ENCODE measurements around the gene PIP4K2A. TPM values are rescaled to one million over a fixed set of nuclear protein-coding genes. Genes with fewer than 3 reads are reported as not detected.

Gene PIP4K2A
- total RNA-seq, 1 experiment from 2014 or later = 21.4 TPM

DNA sequence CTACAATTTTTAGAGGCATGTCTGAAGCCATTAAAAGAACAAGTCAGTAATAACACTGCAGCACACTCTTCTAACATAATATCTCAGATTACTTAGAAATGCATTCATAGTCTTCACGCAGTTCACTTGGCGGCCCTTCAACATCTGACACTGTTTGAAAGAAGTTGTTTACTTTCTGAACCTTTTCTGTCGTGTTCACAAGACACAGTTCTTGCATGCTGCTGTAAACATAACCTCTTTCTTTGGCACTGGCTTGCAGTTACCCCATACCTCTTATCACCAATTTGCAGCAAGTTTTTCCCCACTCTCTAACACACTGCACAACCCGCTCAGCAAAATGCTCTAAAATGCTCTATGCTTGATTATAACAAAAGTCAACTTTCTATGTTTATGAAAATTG is 12.0 kb downstream of the PIP4K2A start:
- Histone ChIP-seq H3K27ac (no peak overlapping the region), H3K9me3 (ENCODE audit: insufficient read depth, low read depth) (no peaks in the 10 kb centered on the region), H3K27me3 (ENCODE audit: insufficient read depth, low read depth) (no peaks in the 10 kb centered on the region), H3K4me3 (no peak overlapping the region), H4K20me1 (ENCODE audit: insufficient read depth) (no peaks in the 10 kb centered on the region), H2AFZ (no peak overlapping the region), H3K79me2 (ENCODE audit: low read depth) (0 out of 2 replicates have a peak, but pooled peaks cover 22% of the 10 kb centered on the region), H3F3A (ENCODE audit: insufficient read depth, low read depth) (no peaks in the 10 kb centered on the region), H3K9me2 (ENCODE audit: insufficient read depth) (no peaks in the 10 kb centered on the region), H3K36me3 (ENCODE audit: low read depth) (no peaks in the 10 kb centered on the region), H3K4me1 (replicated peaks; ENCODE audit: insufficient read depth) (no peaks in the 10 kb centered on the region), H3K4me2 (no peak overlapping the region)
- ChIA-PET POLR2A (ENCODE audit: unreplicated experiment) (no interaction called here), CTCF (no interaction called here)
- intact Hi-C loops (cut with micrococcal nuclease; ENCODE audit: unreplicated experiment) = no loop called here
- no peak for DNase-seq
- BruUV-seq (replicated peaks) = no TSS peak
- TF ChIP-seq, protein P1, sequence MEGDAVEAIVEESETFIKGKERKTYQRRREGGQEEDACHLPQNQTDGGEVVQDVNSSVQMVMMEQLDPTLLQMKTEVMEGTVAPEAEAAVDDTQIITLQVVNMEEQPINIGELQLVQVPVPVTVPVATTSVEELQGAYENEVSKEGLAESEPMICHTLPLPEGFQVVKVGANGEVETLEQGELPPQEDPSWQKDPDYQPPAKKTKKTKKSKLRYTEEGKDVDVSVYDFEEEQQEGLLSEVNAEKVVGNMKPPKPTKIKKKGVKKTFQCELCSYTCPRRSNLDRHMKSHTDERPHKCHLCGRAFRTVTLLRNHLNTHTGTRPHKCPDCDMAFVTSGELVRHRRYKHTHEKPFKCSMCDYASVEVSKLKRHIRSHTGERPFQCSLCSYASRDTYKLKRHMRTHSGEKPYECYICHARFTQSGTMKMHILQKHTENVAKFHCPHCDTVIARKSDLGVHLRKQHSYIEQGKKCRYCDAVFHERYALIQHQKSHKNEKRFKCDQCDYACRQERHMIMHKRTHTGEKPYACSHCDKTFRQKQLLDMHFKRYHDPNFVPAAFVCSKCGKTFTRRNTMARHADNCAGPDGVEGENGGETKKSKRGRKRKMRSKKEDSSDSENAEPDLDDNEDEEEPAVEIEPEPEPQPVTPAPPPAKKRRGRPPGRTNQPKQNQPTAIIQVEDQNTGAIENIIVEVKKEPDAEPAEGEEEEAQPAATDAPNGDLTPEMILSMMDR (conservative IDR thresholded peaks at IDR 0.05) = no peak
- TF ChIP-seq EZH2 (IDR thresholded peaks at IDR 0.05; ENCODE audit: low read depth) = no peak

DNA sequence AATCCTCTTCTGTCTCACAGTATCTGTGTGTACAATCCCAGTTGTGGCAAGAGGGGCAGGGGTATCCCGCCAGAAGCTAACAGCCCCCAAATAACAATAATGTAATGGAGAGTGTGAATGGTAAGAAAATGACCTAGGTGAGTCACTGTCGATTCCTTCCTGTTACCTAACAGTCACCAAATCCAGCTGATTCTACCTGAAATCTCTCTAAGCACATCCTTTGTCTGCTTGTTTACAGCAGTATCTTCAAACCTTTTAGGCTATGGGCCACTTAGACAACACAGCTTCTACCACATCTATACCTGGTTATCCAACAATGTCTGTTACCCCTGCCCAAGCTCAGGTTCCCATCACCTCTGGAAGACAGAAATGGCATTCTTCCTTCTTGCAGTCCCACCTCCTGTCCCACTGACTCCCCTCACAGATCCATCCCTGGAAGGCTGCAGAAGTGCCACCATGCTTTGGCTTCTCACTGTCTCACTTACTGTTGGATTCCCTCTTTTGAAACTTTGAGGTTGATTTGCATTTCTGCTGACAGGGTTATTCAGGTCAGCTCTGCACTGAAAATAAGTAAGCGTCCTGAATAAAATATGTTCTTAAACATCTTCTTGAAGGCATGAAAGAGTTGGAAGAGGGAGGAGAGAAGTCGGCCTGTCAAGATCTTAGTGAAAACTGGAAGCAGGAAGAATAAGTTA is 13.1 kb downstream of the PIP4K2A start:
- BruUV-seq (replicated peaks) = no TSS peak
- H3K4me1 ChIP-seq (replicated peaks; ENCODE audit: insufficient read depth) = no peaks in the 10 kb centered on the region
- H3K36me3 ChIP-seq (ENCODE audit: low read depth) = no peaks in the 10 kb centered on the region
- no peaks in the 10 kb centered on the region for H3K27me3 ChIP-seq (ENCODE audit: insufficient read depth, low read depth)
- ChIA-PET CTCF (no interaction called here), POLR2A (ENCODE audit: unreplicated experiment) (no interaction called here)
- TF ChIP-seq, protein P1 (conservative IDR thresholded peaks at IDR 0.05) = no peak
- no peak for TF ChIP-seq EZH2 (IDR thresholded peaks at IDR 0.05; ENCODE audit: low read depth)
- H2AFZ ChIP-seq = no peak overlapping the region
- H3F3A ChIP-seq (ENCODE audit: insufficient read depth, low read depth) = no peaks in the 10 kb centered on the region
- no peak overlapping the region for H3K27ac ChIP-seq
- H4K20me1 ChIP-seq (ENCODE audit: insufficient read depth) = no peaks in the 10 kb centered on the region
- DNase-seq = no peak
- intact Hi-C loops (cut with micrococcal nuclease; ENCODE audit: unreplicated experiment) = no loop called here
- H3K4me2 ChIP-seq = no peak overlapping the region
- H3K9me2 ChIP-seq (ENCODE audit: insufficient read depth) = no peaks in the 10 kb centered on the region
- no peaks in the 10 kb centered on the region for H3K9me3 ChIP-seq (ENCODE audit: insufficient read depth, low read depth)
- 0 out of 2 replicates have a peak, but pooled peaks cover 25% of the 10 kb centered on the region for H3K79me2 ChIP-seq (ENCODE audit: low read depth)
- no peak overlapping the region for H3K4me3 ChIP-seq

DNA sequence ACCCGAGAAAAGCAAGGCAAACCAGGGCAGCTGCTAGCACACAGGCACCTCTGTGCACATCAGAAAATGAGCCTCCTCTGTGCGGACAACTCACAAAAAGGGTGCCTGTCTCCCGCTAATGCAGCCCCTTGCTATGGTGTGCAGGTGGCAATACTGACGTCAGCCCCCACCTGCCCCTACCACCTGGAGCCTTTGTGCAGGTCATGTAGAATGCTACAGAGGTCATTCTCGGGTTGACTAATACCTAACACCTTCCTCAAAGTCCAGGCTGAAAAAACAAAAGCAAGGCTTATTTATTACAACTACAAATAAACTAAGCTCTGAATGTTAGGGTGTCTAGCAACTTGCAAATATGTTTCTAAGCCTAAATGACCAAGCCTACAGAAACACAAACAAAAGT is 13.9 kb downstream of the PIP4K2A start:
- H2AFZ ChIP-seq = no peak overlapping the region
- no peak overlapping the region for H3K4me3 ChIP-seq
- no peaks in the 10 kb centered on the region for H3K27me3 ChIP-seq (ENCODE audit: insufficient read depth, low read depth)
- no peaks in the 10 kb centered on the region for H3K36me3 ChIP-seq (ENCODE audit: low read depth)
- no peak overlapping the region for H3K4me2 ChIP-seq
- no peak overlapping the region for H3K27ac ChIP-seq
- no peaks in the 10 kb centered on the region for H4K20me1 ChIP-seq (ENCODE audit: insufficient read depth)
- no peaks in the 10 kb centered on the region for H3F3A ChIP-seq (ENCODE audit: insufficient read depth, low read depth)
- no peak for TF ChIP-seq EZH2 (IDR thresholded peaks at IDR 0.05; ENCODE audit: low read depth)
- TF ChIP-seq, protein P1 (conservative IDR thresholded peaks at IDR 0.05) = no peak
- ChIA-PET CTCF (no interaction called here), POLR2A (ENCODE audit: unreplicated experiment) (no interaction called here)
- no peaks in the 10 kb centered on the region for H3K9me2 ChIP-seq (ENCODE audit: insufficient read depth)
- BruUV-seq (replicated peaks) = no TSS peak
- H3K4me1 ChIP-seq (replicated peaks; ENCODE audit: insufficient read depth) = no peaks in the 10 kb centered on the region
- DNase-seq = no peak
- intact Hi-C loops (cut with micrococcal nuclease; ENCODE audit: unreplicated experiment) = no loop called here
- H3K79me2 ChIP-seq (ENCODE audit: low read depth) = 0 out of 2 replicates have a peak, but pooled peaks cover 25% of the 10 kb centered on the region
- no peaks in the 10 kb centered on the region for H3K9me3 ChIP-seq (ENCODE audit: insufficient read depth, low read depth)
